Epithelial cell of proximal tubule (primary cell): ENCODE measurements around the gene SBNO2. TPM values are rescaled to one million over a fixed set of nuclear protein-coding genes. Genes with fewer than 3 reads are reported as not detected.

Source experiments
- DNase-seq: peaks from one replicate; pipeline ENCODE4 v3.0.0-alpha.2; 2011; ENCODE audit warnings: low read depth
- H3K4me3 ChIP-seq: 2 replicates; pipeline ENCODE4 v1.5.1; 2011; ENCODE audit warnings: low read depth, mild to moderate bottlenecking, low read length
- total RNA-seq: library from RNA; depleted of rRNA; stranded (reverse); fragments of >200 nt; gene quantifications from 2 replicates; pipeline ENCODE4 v1.2.3, GENCODE V29; 2015
- TF ChIP-seq, protein P1 (sequence below): conservative IDR thresholded peaks from 2 replicates; pipeline ENCODE4 v1.5.1; 2012; ENCODE audit warnings: low read depth, mild to moderate bottlenecking, low read length

The SBNO2 gene
- total RNA-seq, 1 donor from 2014 or later, result 56.2 TPM

DNA sequence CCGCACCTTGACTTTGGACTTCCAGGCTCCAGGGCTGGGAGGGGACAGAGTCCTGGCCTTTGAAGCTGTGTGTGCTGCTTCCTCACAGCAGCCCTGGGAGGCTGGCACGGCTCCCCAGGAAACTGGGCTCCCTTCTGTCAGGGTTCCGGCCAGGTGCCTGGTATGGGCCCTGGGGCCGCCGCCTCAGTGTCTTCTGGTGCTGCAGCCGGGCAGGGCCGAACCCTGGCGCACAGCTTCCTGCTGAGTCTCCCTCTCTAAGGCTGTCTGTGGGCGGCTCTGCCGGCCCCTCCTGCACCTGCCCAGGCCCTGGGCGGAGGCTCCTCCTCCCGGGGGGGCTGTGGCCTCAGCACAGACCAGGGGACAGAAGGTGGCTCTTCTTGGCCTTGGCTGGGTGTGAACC is 37.9 kb downstream of the SBNO2 start:
- TF ChIP-seq, protein P1, sequence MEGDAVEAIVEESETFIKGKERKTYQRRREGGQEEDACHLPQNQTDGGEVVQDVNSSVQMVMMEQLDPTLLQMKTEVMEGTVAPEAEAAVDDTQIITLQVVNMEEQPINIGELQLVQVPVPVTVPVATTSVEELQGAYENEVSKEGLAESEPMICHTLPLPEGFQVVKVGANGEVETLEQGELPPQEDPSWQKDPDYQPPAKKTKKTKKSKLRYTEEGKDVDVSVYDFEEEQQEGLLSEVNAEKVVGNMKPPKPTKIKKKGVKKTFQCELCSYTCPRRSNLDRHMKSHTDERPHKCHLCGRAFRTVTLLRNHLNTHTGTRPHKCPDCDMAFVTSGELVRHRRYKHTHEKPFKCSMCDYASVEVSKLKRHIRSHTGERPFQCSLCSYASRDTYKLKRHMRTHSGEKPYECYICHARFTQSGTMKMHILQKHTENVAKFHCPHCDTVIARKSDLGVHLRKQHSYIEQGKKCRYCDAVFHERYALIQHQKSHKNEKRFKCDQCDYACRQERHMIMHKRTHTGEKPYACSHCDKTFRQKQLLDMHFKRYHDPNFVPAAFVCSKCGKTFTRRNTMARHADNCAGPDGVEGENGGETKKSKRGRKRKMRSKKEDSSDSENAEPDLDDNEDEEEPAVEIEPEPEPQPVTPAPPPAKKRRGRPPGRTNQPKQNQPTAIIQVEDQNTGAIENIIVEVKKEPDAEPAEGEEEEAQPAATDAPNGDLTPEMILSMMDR, result no peak
- no peak for DNase-seq

DNA sequence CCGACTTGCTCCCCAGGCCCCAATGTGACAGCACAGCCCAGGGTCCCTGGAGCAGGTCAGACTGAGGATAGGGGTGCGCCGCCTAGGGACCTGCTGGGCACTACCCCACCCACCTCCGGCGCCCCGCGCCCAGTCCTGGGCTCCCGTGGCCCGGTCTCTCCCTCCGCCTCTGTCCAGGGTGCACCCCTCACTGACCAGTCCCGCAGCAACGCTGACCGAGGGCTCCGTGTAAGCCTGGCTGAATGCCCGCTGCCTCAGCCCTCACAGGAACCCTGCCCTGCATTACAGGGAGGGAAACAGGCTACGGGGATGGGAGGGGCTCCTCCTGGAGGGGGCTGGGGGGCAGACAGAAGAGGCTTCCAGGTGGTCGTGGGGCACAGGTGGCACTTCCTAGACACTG is 38.6 kb downstream of the SBNO2 start:
- no peak overlapping the region for H3K4me3 ChIP-seq
- no peak for DNase-seq
- TF ChIP-seq, protein P1, result no peak

More for the DNA sequence above, 37.9 kb downstream of the SBNO2 start:
- H3K4me3 ChIP-seq, result no peak overlapping the region

GRCh38 chr19:1134431-1134830 is 39.6 kb downstream of the SBNO2 start:
- H3K4me3 ChIP-seq, result no peak overlapping the region
- DNase-seq, result no peak
- TF ChIP-seq, protein P1, result no peak

DNA sequence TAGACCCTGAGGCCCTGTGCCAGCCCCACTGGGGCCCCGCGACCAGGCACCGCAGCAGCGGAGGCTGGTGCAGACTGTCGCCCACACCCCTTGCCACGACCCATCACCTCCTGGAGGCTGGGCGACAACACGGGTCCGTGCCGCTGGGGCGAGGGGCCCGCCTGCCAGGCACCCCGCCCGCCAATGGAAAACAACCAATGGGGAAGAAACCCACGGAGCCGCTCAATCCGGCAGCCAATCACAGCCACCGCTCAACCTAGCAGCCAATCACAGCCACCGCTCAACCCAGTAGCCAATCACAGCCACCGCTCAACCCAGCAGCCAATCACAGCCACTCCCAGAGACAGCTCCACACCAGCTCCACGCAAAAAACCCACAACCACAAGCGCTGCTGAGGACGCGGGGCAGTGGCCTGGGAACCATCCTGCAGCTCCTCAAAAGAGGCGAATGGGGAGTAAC is 40.6 kb downstream of the SBNO2 start:
- TF ChIP-seq, protein P1, result no peak
- no peak overlapping the region for H3K4me3 ChIP-seq
- no peak for DNase-seq

DNA sequence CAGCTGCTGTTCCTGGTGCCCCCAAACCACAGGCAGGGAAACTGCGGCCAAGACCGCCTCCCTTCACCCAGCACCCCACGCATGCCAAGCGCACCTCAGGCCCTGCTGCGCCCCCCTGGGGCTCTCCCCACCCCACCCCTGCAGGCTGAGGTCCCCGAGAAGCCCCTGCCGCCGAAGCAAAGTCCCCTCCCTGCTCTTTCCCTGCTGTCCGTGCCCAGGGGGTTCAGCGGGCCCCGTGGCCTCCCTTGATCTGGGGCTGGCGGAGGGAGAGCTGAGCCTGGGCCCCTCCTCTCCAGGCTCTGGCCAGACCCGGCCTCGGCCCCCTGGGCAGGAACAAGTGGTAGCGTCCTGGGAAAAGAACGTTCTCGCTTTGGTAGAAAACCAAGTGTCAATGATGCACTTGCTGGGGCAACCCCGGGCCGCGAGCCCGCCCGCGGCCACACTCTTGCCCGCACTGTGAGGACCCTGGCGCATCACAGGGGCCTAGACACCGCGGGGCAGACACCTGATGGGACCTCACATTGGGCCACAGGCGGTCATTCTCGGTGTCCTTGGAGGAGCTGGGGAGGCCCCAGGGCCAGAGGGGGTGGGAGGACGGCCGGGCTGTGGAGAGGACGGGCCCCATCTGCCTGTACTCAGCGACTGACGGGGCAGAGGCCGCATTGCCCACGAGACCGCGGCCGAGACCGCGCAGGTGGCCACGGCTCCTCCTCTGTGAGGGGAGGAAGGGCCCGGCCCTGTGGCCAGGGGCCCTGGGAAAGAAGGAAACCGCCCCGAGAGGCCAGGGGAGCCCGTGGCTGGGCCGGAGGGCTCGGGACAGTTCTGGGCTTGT is 41.3 kb downstream of the SBNO2 start:
- H3K4me3 ChIP-seq, result peak overlapping the region; percentile 62
- no peak for DNase-seq
- TF ChIP-seq, protein P1, result no peak

DNA sequence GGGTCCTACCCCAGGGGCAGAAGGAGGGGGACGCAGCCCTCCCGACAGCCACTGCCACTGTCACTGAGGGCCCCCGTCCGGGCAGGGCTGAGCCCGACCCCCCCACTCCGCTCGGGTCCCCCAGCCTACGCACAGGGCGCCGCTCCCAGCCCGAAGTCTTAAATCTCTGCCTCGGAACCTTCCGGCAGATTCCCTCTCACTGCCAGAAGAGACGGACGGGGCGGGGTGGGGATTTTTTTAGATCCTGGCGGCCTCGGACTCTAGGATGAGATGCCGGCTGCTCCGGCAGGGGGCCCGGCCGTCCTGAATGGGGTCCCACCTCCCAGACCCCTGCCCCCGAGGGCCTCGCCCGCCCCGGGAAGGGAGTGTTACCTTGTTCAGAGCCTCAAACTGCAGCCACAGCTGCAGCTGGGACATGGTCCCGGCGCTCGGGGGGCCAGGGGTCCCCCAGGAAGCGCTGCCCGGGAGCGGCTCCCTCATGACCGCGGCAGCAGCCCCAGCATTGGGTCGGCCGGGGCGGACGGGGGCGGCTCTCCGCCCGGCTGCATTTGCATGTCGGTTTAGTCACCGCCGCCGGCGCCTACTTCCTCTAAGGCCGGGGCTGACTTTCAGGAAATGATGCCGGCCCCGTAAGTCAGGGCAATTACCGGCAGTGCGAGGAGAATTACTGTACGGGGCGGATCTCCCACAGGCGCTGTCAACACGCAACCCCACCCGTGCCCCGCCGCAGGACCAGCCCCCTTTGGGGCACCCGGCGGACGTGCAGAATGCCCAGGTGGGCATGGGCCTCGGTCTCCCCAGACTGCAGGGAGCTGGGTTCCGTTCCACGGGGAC is 42.1 kb downstream of the SBNO2 start:
- H3K4me3 ChIP-seq, result peak overlapping the region; percentile 62
- DNase-seq, result no peak
- TF ChIP-seq, protein P1, result no peak
